GM18498 (cell line): ENCODE results near the gene PP2D1.
"Not testable (repeated sequence)": the region's sequence is repeated elsewhere in the genome, so short reads cannot be mapped to it uniquely, and the experiment has no call there.

Experiments
- ATAC-seq: cut with Tn5 transposase; IDR thresholded peaks from one replicate; pipeline ENCODE4 v1.9.1; 2021; ENCODE audit warnings: mild to moderate bottlenecking, moderate library complexity; ENCODE audit not compliant: unreplicated experiment

PP2D1 gene

GRCh38 chr3:20012164-20012563 is at the start of gene PP2D1:
Gene PP2D1, minus strand, starts transcription at chr3:20012264. Its CDS starts 192 bp downstream, at chr3:20012072.
- ATAC-seq: no peak

- peak; percentile 63 for ATAC-seq
Measured at GRCh38 chr3:20060974-20061685, 49.1 kb upstream of the PP2D1 start.

GRCh38 chr3:20059929-20060328 is 47.9 kb upstream of the PP2D1 start:
- no peak for ATAC-seq

GRCh38 chr3:20057612-20058180 is 45.6 kb upstream of the PP2D1 start:
- ATAC-seq: no peak

GRCh38 chr3:20056725-20057611 is 44.9 kb upstream of the PP2D1 start:
- peak; percentile 26 for ATAC-seq

GRCh38 chr3:20055842-20056241 is 43.8 kb upstream of the PP2D1 start:
- no peak for ATAC-seq

GRCh38 chr3:20055020-20055775 is 43.1 kb upstream of the PP2D1 start:
- peak; percentile 20 for ATAC-seq

- peak; percentile 84 for ATAC-seq
Measured at GRCh38 chr3:20054549-20054987, 42.5 kb upstream of the PP2D1 start.

GRCh38 chr3:20052851-20053250 is 40.8 kb upstream of the PP2D1 start:
- ATAC-seq: no peak

GRCh38 chr3:20051123-20051806 is 39.2 kb upstream of the PP2D1 start:
- no peak for ATAC-seq

GRCh38 chr3:20047976-20048883 is 36.2 kb upstream of the PP2D1 start:
- ATAC-seq: no peak

GRCh38 chr3:20047341-20047779 is 35.3 kb upstream of the PP2D1 start:
- ATAC-seq: no peak

GRCh38 chr3:20046556-20046955 is 34.5 kb upstream of the PP2D1 start:
- ATAC-seq: no peak

- not testable (repeated sequence) for ATAC-seq
Measured at GRCh38 chr3:20045141-20045540, 33.1 kb upstream of the PP2D1 start.

GRCh38 chr3:20043825-20044224 is 31.8 kb upstream of the PP2D1 start:
- no peak for ATAC-seq

- ATAC-seq: peak; percentile 29
Measured at GRCh38 chr3:20043396-20043795, 31.3 kb upstream of the PP2D1 start.

GRCh38 chr3:20042331-20042730 is 30.3 kb upstream of the PP2D1 start:
- no peak for ATAC-seq

- ATAC-seq: peak; percentile 44
Measured at GRCh38 chr3:20041197-20041780, 29.2 kb upstream of the PP2D1 start.
